ENCODE data around the gene LAMP5. TPM values are rescaled to one million over a fixed set of nuclear protein-coding genes. Genes with fewer than 3 reads are reported as not detected.

The LAMP5 gene
- total and polyA plus RNA-seq, 2 experiments from 2014 or later: 0.21 to 0.29 TPM

DNA sequence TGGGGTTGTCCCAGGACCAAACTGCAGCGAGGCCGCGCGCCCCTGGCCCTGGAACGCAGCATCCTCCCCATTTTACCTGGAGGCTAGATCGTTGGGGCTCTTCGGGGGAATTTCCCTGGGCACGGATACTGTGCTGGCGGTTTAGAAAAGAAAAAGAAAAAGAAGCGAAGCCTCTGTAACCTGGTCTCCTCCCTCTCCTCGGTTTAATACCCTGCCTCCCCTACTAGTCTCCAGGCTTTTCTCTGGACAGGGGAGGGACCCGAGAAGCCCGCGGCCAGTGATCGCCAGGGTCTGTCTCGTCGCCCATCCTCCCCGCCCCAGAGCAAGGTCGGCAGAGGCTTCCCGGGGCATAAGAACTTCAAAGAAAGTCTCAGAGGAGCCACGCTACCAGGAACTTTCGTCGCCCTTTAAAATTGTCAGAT, 6.1 kb upstream of the LAMP5 start:
- H3K4me1 ChIP-seq (ENCODE audit: insufficient read depth): peaks cover 50% of the 10 kb centered on the region
- no peaks in the 10 kb centered on the region for H3K79me2 ChIP-seq (replicated peaks; ENCODE audit: insufficient read depth)
- H3K9me3 Mint-ChIP-seq: no peaks in the 10 kb centered on the region
- H3K27me3 ChIP-seq (ENCODE audit: insufficient read depth): peaks cover 92% of the 10 kb centered on the region
- H3K4me3 Mint-ChIP-seq: peak overlapping the region; percentile 53; the same call in 2 of the 3 replicates
- no peaks in the 10 kb centered on the region for H3K9me2 ChIP-seq (ENCODE audit: insufficient read depth)
- no peak overlapping the region for H3K27ac ChIP-seq (ENCODE audit: low read depth)
- H3K27me3 Mint-ChIP-seq (ENCODE audit: insufficient read depth, low read depth, poor library complexity): peaks cover 47% of the 10 kb centered on the region
- peak overlapping the region; percentile 52 for H3K4me3 ChIP-seq
- no peaks in the 10 kb centered on the region for H3K36me3 Mint-ChIP-seq (ENCODE audit: low read depth)
- 0 out of 2 replicates have a peak, but pooled peaks cover 3% of the 10 kb centered on the region for H4K20me1 ChIP-seq (replicated peaks; ENCODE audit: insufficient read depth)
- TF ChIP-seq NANOG (IDR thresholded peaks at IDR 0.05; ENCODE audit: borderline replicate concordance) (no peak), EZH2 (IDR thresholded peaks at IDR 0.05; ENCODE audit: low read depth, unreplicated experiment) (peak; percentile 81), ZNF114 (CRISPR knock-in tag; IDR thresholded peaks at IDR 0.05) (no peak), STAT1 (IDR thresholded peaks at IDR 0.05; ENCODE audit: unreplicated experiment) (no peak), CREB1 (CRISPR knock-in tag; IDR thresholded peaks at IDR 0.05; ENCODE audit: low read depth) (no peak)
- TF ChIP-seq, protein P1, sequence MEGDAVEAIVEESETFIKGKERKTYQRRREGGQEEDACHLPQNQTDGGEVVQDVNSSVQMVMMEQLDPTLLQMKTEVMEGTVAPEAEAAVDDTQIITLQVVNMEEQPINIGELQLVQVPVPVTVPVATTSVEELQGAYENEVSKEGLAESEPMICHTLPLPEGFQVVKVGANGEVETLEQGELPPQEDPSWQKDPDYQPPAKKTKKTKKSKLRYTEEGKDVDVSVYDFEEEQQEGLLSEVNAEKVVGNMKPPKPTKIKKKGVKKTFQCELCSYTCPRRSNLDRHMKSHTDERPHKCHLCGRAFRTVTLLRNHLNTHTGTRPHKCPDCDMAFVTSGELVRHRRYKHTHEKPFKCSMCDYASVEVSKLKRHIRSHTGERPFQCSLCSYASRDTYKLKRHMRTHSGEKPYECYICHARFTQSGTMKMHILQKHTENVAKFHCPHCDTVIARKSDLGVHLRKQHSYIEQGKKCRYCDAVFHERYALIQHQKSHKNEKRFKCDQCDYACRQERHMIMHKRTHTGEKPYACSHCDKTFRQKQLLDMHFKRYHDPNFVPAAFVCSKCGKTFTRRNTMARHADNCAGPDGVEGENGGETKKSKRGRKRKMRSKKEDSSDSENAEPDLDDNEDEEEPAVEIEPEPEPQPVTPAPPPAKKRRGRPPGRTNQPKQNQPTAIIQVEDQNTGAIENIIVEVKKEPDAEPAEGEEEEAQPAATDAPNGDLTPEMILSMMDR (conservative IDR thresholded peaks at IDR 0.05; ENCODE audit: low read depth in 2 of 2): no peak
- ATAC-seq (peak; percentile 22), DNase-seq (ENCODE audit: low spot score) (peak; percentile 56)
- H3K4me1 Mint-ChIP-seq: peaks cover 18% of the 10 kb centered on the region
- peak overlapping the region; percentile 86 for H3K4me2 ChIP-seq
- H3F3A ChIP-seq (replicated peaks; ENCODE audit: low read depth): no peaks in the 10 kb centered on the region
- no peak overlapping the region for H3K27ac Mint-ChIP-seq
- H3K36me3 ChIP-seq (ENCODE audit: insufficient read depth): no peaks in the 10 kb centered on the region
- peak overlapping the region; percentile 94 for H2AFZ ChIP-seq

DNA sequence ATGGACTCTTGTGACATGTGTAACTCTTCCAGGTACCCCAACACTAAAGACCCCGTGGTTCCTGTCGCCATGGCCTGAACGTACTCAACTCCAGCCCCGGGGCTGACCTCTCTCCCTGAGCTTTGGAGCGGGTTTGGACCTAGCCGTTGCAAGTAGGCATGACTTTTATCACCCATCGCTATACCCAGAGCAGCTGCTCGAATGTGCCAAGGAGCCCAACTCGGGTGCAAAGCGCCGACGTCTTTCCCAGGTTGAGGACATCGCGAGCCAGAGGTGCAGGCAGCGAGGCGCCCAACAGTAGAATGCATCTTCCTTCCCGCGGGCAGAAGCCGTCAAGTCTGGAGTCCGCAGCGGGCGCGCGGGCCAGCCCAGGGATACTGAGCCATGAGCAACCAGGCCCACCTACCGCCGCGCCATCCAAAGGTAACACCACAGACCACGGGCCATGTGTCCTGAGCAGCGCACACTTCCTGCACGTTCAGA, 5.7 kb upstream of the LAMP5 start:
- peak overlapping the region; percentile 52 for H3K4me3 ChIP-seq
- H3K27ac ChIP-seq (ENCODE audit: low read depth): no peak overlapping the region
- H3K9me3 Mint-ChIP-seq: no peaks in the 10 kb centered on the region
- H4K20me1 ChIP-seq (replicated peaks; ENCODE audit: insufficient read depth): 0 out of 2 replicates have a peak, but pooled peaks cover 3% of the 10 kb centered on the region
- H3K36me3 Mint-ChIP-seq (ENCODE audit: low read depth): no peaks in the 10 kb centered on the region
- ATAC-seq: peak; percentile 33
- peaks cover 97% of the 10 kb centered on the region for H3K27me3 ChIP-seq (ENCODE audit: insufficient read depth)
- peaks cover 55% of the 10 kb centered on the region for H3K4me1 ChIP-seq (ENCODE audit: insufficient read depth)
- peak overlapping the region; percentile 53; the same call in 2 of the 3 replicates for H3K4me3 Mint-ChIP-seq
- H3F3A ChIP-seq (replicated peaks; ENCODE audit: low read depth): no peaks in the 10 kb centered on the region; the same call in 1 of the 2 replicates
- H3K79me2 ChIP-seq (replicated peaks; ENCODE audit: insufficient read depth): no peaks in the 10 kb centered on the region
- no peaks in the 10 kb centered on the region for H3K36me3 ChIP-seq (ENCODE audit: insufficient read depth)
- H2AFZ ChIP-seq: peak overlapping the region; percentile 94
- no peak overlapping the region for H3K27ac Mint-ChIP-seq
- H3K27me3 Mint-ChIP-seq (ENCODE audit: insufficient read depth, low read depth, poor library complexity): peaks cover 47% of the 10 kb centered on the region
- TF ChIP-seq EZH2 (IDR thresholded peaks at IDR 0.05; ENCODE audit: low read depth, unreplicated experiment): peak; percentile 57
- TF ChIP-seq, protein P2, sequence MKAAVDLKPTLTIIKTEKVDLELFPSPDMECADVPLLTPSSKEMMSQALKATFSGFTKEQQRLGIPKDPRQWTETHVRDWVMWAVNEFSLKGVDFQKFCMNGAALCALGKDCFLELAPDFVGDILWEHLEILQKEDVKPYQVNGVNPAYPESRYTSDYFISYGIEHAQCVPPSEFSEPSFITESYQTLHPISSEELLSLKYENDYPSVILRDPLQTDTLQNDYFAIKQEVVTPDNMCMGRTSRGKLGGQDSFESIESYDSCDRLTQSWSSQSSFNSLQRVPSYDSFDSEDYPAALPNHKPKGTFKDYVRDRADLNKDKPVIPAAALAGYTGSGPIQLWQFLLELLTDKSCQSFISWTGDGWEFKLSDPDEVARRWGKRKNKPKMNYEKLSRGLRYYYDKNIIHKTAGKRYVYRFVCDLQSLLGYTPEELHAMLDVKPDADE (IDR thresholded peaks at IDR 0.05): no peak
- TF ChIP-seq ZNF114 (CRISPR knock-in tag; IDR thresholded peaks at IDR 0.05): no peak
- TF ChIP-seq STAT1 (IDR thresholded peaks at IDR 0.05; ENCODE audit: unreplicated experiment): no peak
- peak; percentile 66 for DNase-seq (ENCODE audit: low spot score)
- peak overlapping the region; percentile 86 for H3K4me2 ChIP-seq
- H3K9me2 ChIP-seq (ENCODE audit: insufficient read depth): no peaks in the 10 kb centered on the region
- peaks cover 16% of the 10 kb centered on the region for H3K4me1 Mint-ChIP-seq

All from GM23338 (cell line).